Bone marrow (tissue), 2 donors: ENCODE results near the gene IPO7.
"Not testable (repeated sequence)": the region's sequence is repeated elsewhere in the genome, so short reads cannot be mapped to it uniquely, and the experiment has no call there.

Source experiments
- DNase-seq, 2 donors: peaks; one replicate each; lab custom pipeline; 2025; lab: John Stamatoyannopoulos, UW

IPO7 gene

DNA sequence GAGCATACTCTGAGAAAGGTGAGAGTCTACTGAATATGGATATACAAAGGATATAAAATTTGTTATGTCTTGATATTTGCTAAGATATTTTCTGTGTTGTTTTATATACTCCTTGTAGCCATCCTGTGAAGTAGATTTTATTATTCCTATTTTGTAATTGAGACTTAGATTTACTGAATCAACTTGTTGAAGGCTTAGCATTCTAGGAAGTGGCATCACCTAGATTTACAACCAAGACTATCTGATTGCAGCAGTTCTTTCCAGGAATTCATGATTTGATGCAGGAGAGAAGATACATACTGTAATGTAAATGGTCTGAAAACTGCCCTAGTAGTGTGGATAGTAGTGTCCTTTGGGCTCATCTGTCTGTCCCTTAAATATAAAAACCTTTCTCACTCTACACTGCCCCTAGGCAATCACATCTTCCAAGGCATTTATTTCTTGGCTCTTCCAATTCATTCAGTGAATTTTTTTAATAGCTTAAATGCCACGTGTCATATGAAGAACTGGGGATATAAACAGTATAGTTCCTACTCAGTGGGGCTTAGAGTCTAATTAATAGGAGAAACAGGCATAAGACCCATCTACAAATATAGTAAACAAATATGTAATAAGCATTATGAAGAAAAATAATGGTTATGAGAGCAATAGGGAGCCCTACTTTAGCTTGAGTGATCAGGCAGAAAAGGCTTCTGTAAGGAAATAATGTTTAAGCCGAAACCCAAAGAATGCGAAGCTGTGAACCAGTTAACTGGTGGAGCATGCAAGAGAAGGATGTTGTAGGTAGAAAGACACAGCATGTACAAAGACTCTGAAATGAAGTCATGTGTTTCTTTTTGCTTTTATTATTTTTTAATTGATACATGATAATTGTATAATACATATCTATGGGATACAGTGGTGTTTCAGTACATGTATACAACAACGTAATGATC lies 13.6 kb downstream of the IPO7 start:
- DNase-seq: no peak

DNA sequence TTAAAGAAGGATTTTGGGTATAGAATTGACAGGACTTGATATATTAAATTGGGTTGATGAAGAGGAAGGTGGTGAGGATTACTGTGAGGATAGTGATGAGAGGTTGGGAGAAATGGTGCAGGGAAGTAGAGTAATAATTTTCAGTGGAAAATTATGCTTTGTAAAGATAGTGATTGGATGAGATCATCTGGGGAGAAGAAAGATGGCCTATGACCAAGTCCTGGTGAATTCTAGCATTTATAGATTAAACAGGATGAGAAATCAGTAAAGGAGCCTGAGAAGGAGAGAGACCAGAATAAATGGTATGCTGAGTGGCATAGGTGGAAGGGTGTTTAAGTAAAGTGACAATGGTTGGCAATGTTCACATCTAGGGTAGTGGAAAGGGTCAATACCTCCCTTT lies 15.0 kb downstream of the IPO7 start:
- no peak for DNase-seq

- not testable (repeated sequence) for DNase-seq
Observed at GRCh38 chr11:9401884-9402283, 17.4 kb downstream of the IPO7 start.

DNA sequence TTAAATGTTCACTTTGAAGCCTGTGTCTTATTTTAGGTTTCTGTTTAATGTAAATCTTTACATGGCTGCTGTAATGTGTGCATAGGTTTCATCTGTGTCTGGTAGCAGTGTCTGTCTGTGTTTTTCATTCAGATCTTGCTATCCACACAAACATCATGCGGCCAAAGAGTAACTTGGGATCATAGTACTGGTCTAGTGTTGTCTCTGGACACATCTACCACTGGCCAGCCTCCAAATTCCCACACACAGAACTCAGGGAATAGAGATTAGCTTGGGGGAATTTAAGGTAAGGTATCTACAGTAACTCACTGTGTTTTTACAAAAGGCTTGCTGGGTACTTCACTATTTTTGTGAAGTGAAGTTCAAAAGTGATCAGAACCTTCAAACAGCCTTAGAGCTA lies 44.3 kb downstream of the IPO7 start:
- no peak for DNase-seq

GRCh38 chr11:9438611-9439010 lies 54.2 kb downstream of the IPO7 start:
- no peak for DNase-seq

DNA sequence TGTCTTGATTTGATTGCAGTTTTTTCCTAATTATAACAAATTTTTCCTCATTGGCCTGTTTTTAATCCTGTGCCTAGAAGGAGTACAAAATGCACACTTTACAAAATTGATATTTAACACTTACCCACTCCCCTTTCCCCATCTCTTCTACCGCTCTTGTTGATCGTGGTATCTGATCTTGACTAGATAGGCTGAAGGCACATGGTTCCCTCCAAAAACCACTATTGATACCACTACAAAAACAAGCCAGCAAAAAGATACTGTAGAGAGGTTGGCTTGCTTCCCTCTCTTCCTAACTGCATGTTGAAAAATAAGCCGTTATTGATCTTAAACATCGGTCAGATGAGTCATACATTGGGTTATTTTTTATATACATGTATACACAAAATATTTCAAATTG lies 61.8 kb downstream of the IPO7 start:
- no peak for DNase-seq

DNA sequence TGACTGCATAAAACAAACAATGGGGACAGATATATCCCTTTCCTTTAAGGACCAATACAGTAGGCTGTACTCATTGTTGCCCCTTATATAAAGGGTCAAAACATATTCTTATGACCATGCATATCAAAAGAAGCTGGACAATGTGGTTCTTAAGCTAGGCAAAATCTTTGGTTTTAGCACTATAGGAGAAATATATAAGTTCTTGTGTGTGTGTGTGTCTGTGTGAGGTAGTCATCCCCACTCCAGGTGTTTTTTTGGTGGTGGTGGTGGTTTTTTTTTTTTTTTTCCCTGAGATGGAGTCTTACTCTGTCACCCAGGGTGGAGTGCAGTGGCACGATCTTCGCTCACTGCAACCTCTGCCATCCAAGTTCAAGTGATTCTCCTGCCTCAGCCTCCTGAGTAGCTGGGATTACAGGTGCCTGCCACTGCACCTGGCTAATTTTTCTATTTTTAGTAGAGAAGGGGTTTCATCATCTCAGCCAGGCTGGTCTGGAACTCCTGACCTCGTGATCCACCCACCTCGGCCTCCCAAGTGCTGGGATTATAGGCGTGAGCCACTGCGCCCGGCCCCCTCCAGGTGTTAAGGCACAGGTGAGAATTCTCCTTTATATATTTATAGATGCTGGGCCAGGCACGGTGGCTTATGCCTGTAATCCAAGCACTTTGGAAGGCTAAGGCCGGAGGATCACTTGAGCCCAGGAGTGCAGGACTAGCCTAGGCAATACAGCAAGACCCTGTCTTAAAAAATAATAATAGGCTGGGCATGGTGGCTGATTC lies 64.3 kb downstream of the IPO7 start:
- DNase-seq: no peak

DNA sequence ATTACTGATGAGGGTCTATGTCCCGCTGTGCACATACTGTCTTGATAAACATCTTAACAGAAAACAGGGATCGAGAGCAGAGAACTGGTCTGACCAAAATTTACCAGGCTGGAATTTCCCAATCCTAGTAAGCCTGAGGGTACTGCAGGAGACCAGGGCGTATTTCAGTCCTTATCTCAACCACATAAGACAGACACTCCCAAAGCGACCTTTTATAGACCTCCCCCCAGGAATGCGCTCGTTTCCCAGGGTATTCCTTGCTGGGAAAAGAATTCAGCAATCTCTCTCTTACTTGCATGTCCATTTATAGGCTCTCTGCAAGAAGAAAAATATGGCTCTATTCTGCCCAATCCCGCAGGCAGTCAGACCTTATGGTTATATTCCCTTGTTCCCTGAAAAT lies 67.6 kb downstream of the IPO7 start:
- DNase-seq: not testable (repeated sequence)

DNA sequence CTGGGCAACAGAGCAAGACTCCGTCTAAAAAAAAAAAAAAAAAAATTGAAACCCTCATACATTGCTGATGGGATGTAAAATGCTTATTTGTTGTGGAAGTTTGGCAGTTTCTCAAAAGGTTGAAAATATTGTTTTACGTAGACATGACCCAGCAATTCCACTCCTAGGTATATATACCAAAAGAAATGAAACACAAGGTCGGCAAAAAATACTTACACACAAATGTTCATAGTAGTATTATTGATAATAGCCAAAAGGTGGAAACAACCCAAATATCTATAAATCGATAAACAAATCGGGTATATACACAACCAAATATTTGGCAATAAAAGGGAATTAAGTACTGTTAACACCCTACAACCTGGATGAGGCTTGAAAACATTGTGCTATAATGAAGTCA lies 71.3 kb downstream of the IPO7 start:
- no peak for DNase-seq

GRCh38 chr11:9459667-9460321 lies 75.3 kb downstream of the IPO7 start:
- DNase-seq: peak; percentile 23 to 34

DNA sequence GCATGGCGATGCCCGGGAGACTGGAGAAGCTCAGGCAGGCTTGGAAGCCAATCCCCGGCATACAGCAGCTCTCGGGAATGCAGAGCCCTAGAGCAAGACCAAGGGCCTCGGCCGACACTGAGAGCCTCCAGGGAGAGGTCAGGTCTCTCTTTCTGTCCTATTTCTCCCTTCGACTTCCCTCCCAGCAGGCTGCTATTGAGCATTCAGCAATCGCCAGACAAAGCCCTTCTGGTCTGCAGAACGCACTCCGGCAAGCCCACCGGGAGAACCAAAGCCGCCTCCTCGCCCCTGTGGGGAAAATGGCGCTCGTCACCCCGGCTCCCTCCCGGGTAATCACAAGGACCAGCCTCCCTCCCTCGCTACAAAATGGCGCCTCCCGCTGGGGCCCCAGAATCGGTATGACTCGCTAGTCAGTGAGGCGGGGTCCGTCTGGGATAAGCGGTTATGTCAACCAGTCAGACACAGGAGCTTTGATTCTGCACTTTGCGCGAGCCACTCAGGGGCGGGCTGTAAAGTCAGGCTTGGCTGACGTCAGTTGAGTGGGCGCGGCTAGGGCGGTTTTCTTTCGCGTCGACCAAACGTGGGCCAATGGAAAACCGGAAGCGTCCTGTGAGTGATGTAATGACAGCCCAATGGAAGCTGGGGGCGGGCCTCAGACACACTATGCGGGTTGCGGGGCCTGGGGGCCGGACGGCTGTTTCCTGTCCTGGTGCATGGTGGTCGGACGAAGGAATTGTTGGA lies 76.0 kb downstream of the IPO7 start, which contains the start of gene ZNF143:
TSS of gene ZNF143 (plus strand) at position 691 of the 741 bp plus-strand sequence. CDS start 10,297 bp downstream, outside the sequence.
- peak; percentile 95 to 99 for DNase-seq

- peak; percentile 82 to 91 for DNase-seq
Observed at GRCh38 chr11:9461063-9461759, 76.8 kb downstream of the IPO7 start.

- DNase-seq: no peak
Observed at GRCh38 chr11:9461760-9462134, 77.3 kb downstream of the IPO7 start.

GRCh38 chr11:9462172-9462799 lies 77.8 kb downstream of the IPO7 start:
- DNase-seq: no peak

- DNase-seq: no peak
Observed at GRCh38 chr11:9462806-9463537, 78.5 kb downstream of the IPO7 start.

- DNase-seq: no peak
Observed at GRCh38 chr11:9470765-9471164, 86.3 kb downstream of the IPO7 start.

DNA sequence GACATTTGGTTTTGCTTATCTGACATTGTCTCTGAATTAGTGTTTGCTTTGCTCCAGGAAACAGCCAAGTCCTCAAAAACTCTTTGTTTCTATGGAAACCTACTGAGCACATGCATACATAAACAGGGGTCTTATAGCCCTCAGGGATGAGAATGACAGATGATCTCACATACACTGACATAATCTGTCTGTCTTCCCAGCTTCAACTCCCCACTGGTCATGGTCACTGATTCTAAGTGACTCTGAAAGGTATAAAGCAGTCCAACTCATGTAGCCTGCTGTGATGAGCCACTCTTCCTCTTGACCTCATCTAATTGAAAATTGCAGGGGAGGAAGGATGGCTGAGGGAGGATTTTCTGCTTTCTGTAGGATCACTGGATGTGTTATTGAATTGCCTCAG lies 89.0 kb downstream of the IPO7 start:
- DNase-seq: no peak

- no peak for DNase-seq
Observed at GRCh38 chr11:9479899-9480298, 95.4 kb downstream of the IPO7 start.

- DNase-seq: no peak
Observed at GRCh38 chr11:9489080-9489765, 104.8 kb downstream of the IPO7 start.
